GM10847 (cell line): ENCODE data around the gene MAPRE2.

Source experiments
- POLR2A ChIP-seq: IDR thresholded peaks from 2 replicates; pipeline ENCODE4 v1.6.1; 2011; ENCODE audit not compliant: insufficient read length; ENCODE audit errors: extremely low read depth

Gene MAPRE2

GRCh38 chr18:35047697-35048292 is 6.6 kb downstream of the MAPRE2 start:
- TF ChIP-seq POLR2A: no peak

- TF ChIP-seq POLR2A: no peak
These were observed 8.2 kb downstream of the MAPRE2 start for GRCh38 chr18:35049111-35050027.

- TF ChIP-seq POLR2A: no peak
These were observed 8.9 kb downstream of the MAPRE2 start for GRCh38 chr18:35050028-35050546.

GRCh38 chr18:35050705-35051195 is 9.5 kb downstream of the MAPRE2 start:
- no peak for TF ChIP-seq POLR2A

GRCh38 chr18:35051641-35052377 is 10.6 kb downstream of the MAPRE2 start:
- TF ChIP-seq POLR2A: no peak

- TF ChIP-seq POLR2A: no peak
These were observed 13.2 kb downstream of the MAPRE2 start for GRCh38 chr18:35054401-35054800.

- TF ChIP-seq POLR2A: no peak
These were observed 13.9 kb downstream of the MAPRE2 start for GRCh38 chr18:35055105-35055504.

GRCh38 chr18:35055726-35056125 is 14.5 kb downstream of the MAPRE2 start:
- TF ChIP-seq POLR2A: no peak

- TF ChIP-seq POLR2A: no peak
These were observed 18.2 kb downstream of the MAPRE2 start for GRCh38 chr18:35059280-35059927.

- no peak for TF ChIP-seq POLR2A
These were observed 19.1 kb downstream of the MAPRE2 start for GRCh38 chr18:35060122-35060815.

- no peak for TF ChIP-seq POLR2A
These were observed 20.1 kb downstream of the MAPRE2 start for GRCh38 chr18:35061336-35061735.

- no peak for TF ChIP-seq POLR2A
These were observed 20.6 kb downstream of the MAPRE2 start for GRCh38 chr18:35061804-35062203.

GRCh38 chr18:35062408-35062807 is 21.2 kb downstream of the MAPRE2 start:
- no peak for TF ChIP-seq POLR2A

GRCh38 chr18:35063875-35064690 is 22.9 kb downstream of the MAPRE2 start:
- no peak for TF ChIP-seq POLR2A

- no peak for TF ChIP-seq POLR2A
These were observed 26.2 kb downstream of the MAPRE2 start for GRCh38 chr18:35067454-35067853.
